Activated CD8-positive, alpha-beta memory T cell treated with anti-CD3 and anti-CD28 coated beads for 36 hours (primary cell): ENCODE data around the gene EXD3. TPM values are rescaled to one million over a fixed set of nuclear protein-coding genes. Genes with fewer than 3 reads are reported as not detected.
"Not testable (repeated sequence)": the region's sequence is repeated elsewhere in the genome, so short reads cannot be mapped to it uniquely, and the experiment has no call there.

Source experiments
- CTCF ChIA-PET: fragments of 350-600 bp; sonication (Branson Sonifier 250); formaldehyde crosslinking; loops from one replicate; lab custom pipeline; 2021; ENCODE audit warnings: antibody characterized with exemption; lab: Charles Lee
- POLR2A ChIA-PET: fragments of 350-600 bp; sonication (Branson Sonifier 250); formaldehyde crosslinking; loops from one replicate; lab custom pipeline; 2021; ENCODE audit warnings: antibody characterized with exemption; lab: Charles Lee
- total RNA-seq, 2 experiments: library from RNA; stranded (reverse); gene quantifications; one replicate each; pipeline ENCODE4 v1.2.3, GENCODE V29; 2021

EXD3 gene
- total RNA-seq, 2 experiments from 2014 or later, result 3.4 to 3.7 TPM

- ChIA-PET POLR2A (interaction anchor here (0.6 to 1.0 kb wide), 2 partner anchors 11 to 37 kb away, joined by 3 to 7 read pairs; partner anchors contain the start of genes EXD3 and NOXA1), CTCF (interaction anchor here (0.8 kb wide), 1 partner anchor 37 kb away, joined by 5 read pairs; the partner anchor contains the start of genes EXD3 and NOXA1)
Observed at GRCh38 chr9:137459601-137460362, 36.8 kb upstream of the EXD3 start.

- ChIA-PET CTCF (no interaction called here), POLR2A (interaction anchor here (0.6 to 1.0 kb wide), 2 partner anchors 11 to 36 kb away, joined by 3 to 7 read pairs; partner anchors contain the start of genes EXD3 and NOXA1)
Observed at GRCh38 chr9:137459152-137459600, 36.2 kb upstream of the EXD3 start, which contains the start of gene NSMF. TSS of gene NSMF (minus strand) at chr9:137459334. CDS start at chr9:137459102, 232 bp downstream.

DNA sequence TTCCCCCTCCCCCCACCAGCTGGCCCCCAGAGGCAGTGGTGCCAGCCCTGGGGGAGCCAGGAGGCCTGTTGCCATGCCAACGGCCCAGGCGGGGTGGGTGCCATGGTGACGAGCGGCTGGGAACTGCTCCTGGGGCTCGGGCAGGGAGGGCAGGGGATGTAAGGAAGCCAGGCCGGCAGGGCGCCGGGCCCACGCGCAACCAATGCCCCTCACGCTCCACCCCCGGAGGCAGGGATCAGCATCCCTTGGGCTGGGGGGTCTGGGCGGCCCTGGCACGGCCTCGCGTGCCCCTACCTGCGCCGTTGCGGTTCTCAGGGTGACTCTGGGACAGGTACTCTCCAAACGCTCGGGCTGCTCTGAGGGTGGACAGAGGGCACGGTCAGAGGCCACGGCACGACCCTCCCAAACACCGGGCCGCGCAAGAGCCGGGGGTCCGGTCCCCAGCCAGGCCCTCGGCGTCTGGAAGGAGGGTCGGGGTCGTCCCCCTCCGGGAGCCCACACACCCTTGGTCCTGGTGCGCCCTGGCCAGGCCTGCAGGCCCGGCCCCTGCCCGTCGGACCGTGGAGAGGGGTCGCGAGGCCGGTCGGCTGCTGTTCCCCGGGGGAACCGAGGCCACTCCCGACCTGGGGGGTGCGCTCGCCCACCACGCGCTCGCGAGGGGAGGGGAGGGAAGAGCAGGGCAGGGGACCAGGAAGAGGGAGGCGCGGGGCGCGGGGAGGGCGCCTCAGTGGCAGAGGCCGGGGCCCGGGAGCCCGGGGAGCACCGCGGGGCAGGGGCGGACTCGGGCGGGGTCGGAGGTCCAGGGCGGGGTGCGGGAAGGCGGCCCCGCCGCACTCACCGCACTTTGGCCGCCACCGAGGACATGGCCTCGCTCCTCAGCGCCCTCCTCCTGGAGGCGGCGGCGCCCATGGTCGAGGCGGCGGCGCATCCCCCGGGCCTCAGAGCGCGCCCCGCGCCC is 35.5 kb upstream of the EXD3 start:
- ChIA-PET POLR2A (interaction anchor here (1.0 kb wide), 1 partner anchor 35 kb away, joined by 7 read pairs; the partner anchor contains the start of genes EXD3 and NOXA1), CTCF (interaction anchor here (0.6 kb wide), 1 partner anchor 43 kb away, joined by 3 read pairs; no protein-coding TSS in a partner anchor)

DNA sequence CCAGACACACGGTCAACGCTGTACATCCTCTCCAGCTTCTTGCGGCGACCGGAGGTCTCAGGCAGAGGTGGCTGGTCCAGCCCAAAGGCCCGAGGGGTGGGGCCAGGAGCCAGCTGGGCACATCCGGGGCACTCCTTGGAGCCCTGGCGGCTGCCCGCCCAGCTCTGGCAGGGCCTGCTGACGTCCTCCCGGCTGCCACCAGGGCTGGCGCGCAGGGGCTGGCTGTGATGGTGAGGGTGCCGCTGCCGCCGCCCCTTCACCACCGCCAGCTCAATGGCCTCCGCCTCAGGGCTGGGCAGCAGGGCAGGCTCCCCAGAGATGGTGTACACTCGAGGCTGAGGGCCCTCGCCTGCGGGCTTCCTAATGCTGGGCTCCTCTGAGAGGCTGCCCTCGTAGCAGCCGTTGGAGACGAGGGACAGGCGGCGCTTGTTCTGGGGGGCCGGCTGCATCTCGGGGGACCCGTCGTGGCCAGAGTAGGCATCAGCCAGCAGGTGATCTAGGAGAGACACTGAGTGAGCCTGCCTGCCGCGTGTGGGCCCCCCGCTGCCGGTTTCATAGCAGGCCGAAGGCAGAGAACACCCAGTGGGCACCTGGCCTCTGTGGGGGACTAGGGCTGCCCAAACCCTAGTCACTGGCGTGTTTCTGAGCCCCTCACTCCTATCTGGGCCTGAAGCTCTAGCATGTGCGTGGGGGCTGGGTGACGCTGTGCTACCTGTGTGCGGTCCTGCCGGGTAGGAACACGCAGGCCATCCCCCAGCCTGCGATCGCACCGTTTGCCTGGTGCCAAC is 34.6 kb upstream of the EXD3 start:
- ChIA-PET CTCF (interaction anchor here (0.6 to 2.7 kb wide), 2 partner anchors 35 to 44 kb away, joined by 3 to 9 read pairs; partner anchors contain the start of genes EXD3 and NOXA1), POLR2A (no interaction called here)

DNA sequence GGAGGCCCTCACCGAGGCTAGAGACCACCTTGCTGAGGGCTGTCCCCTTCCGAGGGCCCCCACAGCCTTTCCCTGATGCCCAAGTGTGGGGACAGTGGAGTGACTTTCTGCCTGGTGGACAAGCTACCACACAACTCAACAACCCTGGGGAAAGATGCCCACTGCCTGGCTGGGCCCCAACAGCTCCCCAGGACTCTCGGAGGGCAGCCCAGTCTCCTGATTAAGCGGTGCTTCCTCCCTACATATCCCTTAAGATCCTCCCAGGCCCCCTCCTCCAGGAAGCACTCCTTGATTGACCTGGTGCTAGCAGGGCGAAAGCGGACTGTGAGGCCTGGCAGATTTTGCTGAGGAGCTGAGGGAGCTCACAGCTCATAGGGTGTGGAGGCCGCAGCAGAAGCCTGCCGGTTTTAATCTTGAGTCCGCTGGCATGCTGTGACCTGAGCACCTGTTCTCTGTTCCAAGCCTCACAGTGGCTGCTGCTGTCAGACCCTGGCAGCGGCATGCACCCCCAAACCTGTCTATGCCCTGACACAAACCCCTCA is 34.0 kb upstream of the EXD3 start:
- CTCF ChIA-PET, result interaction anchor here (2.7 kb wide), 1 partner anchor 34 kb away, joined by 9 read pairs; the partner anchor contains the start of genes EXD3 and NOXA1

GRCh38 chr9:137456061-137456863 is 33.3 kb upstream of the EXD3 start:
- ChIA-PET POLR2A (no interaction called here), CTCF (interaction anchor here (1.2 to 2.7 kb wide), 2 partner anchors 11 to 34 kb away, joined by 3 to 9 read pairs; partner anchors contain the start of genes EXD3 and NOXA1)

More for the DNA sequence above, 34.0 kb upstream of the EXD3 start:
- POLR2A ChIA-PET, result no interaction called here

DNA sequence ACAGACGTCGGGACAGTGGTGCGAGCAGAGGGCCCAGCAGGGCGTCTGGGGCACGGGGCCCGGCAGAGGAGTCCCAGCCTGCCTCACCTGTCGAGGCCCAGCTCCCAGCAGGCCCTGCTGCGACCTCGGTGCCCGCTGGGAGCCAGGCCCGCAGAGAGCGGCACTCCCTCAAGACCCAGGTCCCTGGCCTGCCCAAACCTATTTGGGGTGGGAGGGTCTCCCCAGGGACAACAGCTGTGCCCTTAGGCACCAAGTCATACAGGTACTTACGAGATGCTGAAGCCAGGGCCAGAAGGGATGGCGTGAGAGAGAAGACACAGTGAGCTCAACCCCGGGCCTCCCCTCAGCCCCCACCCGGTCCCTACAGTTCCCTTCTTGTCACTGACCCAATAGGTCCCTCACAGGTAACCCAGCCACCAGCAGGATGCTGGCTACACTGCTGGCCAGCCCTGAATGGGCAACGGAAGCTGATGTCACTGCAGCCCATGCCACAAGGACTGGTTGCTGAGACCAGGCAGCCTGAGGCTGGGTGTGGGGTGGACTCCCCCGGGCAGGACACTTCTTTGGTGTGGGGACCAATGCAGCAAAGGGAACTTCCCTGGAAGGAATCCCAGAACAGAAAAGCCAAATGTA is 32.5 kb upstream of the EXD3 start:
- ChIA-PET POLR2A (no interaction called here), CTCF (interaction anchor here (1.2 to 2.7 kb wide), 2 partner anchors 10 to 33 kb away, joined by 3 to 9 read pairs; partner anchors contain the start of genes EXD3 and NOXA1)

GRCh38 chr9:137454597-137455358 is 31.8 kb upstream of the EXD3 start:
- ChIA-PET POLR2A (no interaction called here), CTCF (interaction anchor here (1.2 to 2.7 kb wide), 2 partner anchors 9 to 32 kb away, joined by 3 to 9 read pairs; partner anchors contain the start of genes EXD3 and NOXA1)

- ChIA-PET CTCF (no interaction called here), POLR2A (no interaction called here)
Observed at GRCh38 chr9:137454145-137454596, 31.2 kb upstream of the EXD3 start.

DNA sequence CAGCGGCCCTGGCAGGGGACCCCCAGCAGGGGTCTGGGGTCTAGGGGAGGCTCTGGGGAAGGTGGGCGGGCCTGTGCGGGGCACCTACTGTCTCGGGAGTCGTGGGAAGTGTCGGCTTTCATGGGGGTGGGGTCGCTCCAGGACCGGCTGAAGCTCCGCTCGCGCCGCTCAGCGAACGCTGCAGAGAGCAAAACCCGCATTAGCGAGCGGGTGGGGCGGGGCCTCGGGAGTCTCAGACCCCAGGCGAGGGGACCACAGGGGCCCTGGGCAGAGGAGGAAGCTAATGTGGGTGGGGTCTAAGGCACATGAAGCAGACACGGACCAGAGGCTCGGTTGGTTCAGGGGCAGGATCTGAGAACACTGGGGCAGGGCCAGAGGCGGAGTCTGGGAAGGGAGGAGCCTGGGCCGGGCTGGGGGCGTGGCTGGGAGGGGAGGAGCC is 30.7 kb upstream of the EXD3 start:
- ChIA-PET CTCF (interaction anchor here (0.6 to 1.2 kb wide), 2 partner anchors 11 to 31 kb away, joined by 4 to 5 read pairs; partner anchors contain the start of genes EXD3 and NOXA1), POLR2A (no interaction called here)

DNA sequence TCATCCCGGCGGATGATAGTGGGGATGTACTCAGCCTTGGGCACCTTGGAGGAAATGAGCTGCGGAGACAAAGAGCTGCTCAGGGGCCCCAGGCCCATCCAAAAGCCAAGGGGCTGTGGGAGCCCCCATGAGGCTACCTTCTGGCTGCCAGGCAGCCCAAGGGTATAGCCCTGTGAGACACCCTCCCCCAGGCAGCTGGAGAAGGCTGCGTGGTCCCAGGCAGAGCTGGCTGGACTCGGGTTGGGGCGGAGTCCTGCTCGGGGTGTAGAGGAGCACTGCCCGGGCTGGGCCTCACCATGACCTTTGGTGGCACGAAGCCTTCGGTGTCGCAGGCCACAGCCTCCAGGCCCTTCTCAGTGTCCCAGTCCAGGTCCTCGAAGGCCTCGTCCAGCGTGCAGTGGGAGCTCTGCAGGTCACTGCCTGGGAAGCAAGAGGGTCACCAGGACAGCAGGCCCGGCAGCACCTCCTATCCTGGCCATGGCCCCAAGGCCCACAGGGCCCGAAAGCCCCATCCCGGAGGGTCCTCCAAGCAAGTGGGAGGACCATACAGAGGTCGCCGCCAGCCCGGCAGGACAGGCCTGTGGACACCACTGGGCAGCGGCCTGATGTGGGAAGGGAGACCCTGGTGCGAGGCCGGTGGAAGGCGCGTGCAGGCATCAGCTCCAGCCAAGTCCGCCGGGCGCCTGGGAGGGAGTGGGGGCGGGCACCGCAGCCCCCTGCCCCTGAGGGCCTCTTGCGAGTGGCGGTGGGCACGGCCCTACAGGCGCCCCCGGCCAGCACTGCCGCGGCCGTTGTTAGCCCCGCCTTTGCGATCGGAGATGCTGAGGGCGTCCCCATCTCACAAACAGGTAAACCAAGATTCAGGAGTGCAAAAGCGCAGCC is 30.0 kb upstream of the EXD3 start:
- POLR2A ChIA-PET, result no interaction called here
- CTCF ChIA-PET, result interaction anchor here (0.6 to 1.2 kb wide), 2 partner anchors 10 to 30 kb away, joined by 4 to 5 read pairs; partner anchors contain the start of genes EXD3 and NOXA1

DNA sequence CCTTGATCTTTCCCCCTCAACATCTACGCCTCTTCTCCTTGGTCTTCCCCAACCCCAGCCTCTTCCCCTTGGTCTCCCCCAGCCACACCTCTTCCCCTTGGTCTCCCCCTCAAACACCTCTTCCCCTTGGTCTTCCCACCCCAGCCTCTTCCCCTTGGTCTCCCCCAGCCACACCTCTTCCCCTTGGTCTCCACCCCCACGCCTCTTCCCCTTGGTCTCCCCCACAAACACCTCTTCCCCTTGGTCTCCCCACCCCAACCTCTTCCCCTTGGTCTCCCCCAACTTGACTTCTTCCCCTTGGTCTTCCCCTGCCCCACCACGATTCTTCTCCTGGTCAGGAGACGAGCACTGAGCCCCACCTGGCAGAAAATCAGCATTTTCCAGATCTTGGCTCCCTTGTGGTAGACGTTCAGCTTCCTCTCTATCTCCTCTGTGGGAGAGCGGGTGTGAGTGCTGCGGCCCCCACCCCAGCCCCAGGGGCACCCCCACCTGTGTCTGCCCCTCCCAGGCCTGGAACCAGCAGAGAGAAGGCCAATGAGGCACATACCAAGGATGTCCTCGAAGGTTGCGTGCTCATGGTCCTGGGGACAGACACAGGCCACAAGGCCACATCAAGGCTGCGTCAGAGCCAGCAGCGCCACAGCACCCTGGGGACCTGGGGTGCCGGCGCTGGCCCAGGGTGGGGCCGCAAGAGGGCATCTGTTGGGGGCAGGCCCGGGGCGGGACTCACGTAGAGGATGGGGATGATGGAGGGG is 29.2 kb upstream of the EXD3 start:
- POLR2A ChIA-PET, result no interaction called here
- CTCF ChIA-PET, result interaction anchor here (1.2 kb wide), 1 partner anchor 29 kb away, joined by 5 read pairs; the partner anchor contains the start of genes EXD3 and NOXA1

GRCh38 chr9:137451264-137452005 is 28.5 kb upstream of the EXD3 start:
- CTCF ChIA-PET, POLR2A ChIA-PET: not testable (repeated sequence)
